Fibroblast of peridontal ligament (primary cell): ENCODE data around the gene SERINC3.
"Not testable (repeated sequence)": the region's sequence is repeated elsewhere in the genome, so short reads cannot be mapped to it uniquely, and the experiment has no call there.

Experiments used
- DNase-seq: peaks from one replicate; pipeline ENCODE4 v3.0.0-alpha.2; 2010; ENCODE audit errors: extremely low read depth

The SERINC3 gene

DNA sequence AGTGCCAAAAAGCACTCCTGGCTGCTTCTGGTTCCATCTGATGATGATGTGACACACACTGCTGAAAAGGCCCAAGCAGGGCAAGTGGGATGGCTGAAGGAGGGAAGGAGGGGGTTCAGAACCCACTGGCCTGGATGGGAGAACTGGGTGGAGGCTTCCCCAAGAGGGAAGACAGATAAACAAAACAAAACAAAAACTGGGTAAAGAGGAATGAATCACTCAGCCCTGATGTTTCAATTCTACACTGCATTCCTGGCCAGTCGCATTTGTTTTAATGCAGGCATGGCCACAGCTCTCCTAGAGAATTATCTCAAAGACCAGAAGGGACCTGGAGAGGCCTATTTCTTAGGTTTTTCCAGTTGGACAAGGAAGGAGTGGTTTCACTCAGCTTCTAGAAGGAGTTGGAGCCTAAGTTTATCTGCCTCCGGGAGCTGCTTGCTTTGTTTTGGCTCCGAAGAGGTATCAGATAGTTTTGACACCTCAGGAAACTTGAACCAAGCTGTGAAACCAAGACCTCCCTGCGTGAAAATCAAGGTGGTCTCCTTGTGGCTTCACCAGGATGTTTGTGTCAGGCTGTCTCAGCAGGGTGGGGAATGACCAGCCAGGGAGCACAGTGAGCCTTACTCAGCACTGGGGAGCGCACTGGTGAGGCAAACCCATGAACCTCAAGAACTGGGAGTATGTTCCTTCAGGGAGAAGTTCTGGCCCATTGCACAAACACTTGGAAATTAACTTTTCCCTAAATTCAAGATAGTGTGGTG is 30.1 kb downstream of the SERINC3 start:
- peak; percentile 83 for DNase-seq

DNA sequence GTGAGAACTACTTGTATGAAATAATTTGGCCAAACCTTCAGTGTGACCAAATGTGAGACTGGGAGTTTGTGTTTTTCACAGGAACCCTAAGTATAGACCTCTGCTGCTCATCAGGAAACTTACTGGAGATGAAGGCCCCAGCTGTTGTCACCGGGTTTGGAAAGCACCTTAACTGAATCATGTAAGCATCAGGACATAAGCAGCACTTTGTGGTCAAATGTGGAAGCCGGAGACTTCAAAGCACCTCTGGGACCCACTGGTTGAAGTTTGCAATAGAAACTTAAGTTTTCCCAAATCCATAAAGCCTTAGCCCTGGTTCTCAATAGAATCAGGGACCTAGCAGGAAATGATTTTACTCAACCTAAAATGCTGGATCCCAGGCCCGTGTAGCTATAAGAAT is 31.9 kb downstream of the SERINC3 start:
- DNase-seq: no peak

DNA sequence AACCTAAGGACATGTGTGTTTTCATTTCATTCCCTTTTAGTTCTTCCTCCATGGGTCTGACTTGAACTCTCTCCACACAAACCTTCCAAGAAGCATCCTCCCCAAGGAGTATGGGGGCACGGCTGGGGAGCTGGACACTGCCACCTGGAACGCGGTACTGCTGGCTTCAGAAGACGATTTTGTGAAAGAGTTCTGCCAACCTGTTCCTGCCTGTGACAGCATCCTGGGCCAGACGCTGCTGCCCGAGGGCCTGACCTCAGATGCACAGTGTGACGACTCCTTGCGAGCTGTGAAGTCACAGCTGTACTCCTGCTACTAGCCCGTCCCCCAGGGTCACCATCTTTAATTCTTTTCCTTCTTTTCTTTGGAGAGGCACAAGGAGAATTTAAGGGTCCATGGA is 32.6 kb downstream of the SERINC3 start:
- DNase-seq: no peak

DNA sequence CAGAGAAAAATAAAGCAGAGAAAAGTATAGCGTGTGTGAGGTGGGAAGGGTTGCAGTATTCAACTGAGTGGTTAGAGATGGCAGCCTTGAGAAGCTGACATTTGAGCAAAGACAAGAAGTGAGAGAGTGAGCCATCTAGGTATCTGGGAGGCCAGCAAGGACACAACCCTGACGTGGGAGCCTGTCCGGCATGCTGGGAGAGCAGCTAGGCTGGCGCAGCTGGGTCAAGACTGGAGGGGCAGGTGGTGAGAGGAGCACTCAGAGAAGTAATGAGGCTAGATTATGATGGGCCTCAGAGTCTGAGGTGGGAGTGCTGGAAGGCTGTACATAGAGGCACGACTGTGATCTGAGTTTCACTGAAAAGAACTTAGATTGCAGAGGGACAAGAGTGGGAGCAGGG is 33.3 kb downstream of the SERINC3 start:
- DNase-seq: no peak

DNA sequence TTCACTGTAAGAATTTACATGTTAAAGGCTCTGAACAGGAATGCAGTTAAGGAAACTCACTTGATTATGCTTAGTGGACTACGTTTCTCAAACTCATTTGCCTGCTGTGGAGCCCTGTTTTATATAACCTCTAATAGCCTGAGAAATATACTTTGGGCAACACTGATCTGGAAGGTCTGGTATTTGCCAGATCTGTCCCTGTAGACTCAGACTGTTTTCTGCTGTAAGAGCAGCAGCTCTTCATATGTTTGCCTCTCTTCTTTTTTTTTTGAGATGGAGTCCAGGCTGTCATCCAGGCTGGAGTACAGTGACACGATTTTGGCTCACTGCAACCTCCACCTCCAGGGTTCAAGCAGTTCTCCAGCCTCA is 36.1 kb downstream of the SERINC3 start:
- no peak for DNase-seq

DNA sequence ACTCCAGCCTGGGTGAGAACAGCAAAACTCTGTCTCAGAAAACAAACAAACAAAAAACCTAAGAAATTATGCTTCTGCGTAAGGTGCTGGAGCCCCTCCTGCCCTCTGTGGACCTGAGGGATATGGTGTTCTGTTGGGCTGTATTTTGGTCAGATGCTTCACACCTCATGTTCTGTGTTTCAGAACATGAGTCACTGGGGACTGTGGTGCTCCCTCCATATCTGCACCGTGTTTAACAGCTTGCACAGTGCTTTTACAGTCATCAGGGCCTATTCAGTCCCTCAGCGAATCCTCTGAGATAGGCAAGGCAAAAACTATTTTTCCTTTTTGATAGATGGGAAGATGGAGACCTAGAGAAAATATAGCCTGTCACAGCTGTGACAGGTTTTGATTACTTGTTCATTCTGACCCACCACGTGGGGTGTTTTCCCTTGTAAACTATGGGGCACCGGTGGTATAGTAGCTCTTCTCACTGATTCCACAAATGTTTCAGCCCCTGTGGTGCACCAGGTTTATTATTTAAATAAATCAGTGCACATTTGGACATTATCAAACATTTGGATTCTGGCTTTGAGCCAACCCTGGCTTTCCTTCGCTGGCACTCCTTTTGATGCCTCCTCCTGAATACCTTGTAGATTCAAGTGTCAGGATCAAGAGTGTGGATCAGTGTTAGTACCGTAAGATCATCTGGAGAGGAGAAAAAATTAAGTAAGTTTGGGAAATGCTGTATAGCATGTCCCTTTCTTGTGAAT is 36.6 kb downstream of the SERINC3 start:
- no peak for DNase-seq

DNA sequence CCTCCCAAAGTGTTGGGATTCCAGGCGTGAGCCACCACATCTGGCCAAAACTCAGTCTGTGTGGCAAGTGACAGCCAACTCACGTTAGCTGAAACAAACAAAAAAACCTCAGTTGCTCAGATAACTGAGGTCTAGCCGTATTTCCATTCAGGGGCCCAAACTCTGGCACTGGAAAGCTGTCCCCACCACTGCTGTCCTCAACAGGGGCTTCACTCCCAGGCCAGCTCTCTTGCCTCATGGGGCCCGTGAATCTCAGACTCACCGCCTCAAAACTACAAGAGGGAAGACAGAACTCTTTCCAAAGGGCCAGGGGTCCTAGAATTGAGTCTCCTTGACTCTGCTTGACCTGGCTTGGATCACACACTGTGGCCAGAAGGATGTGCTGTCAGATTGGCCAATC is 38.8 kb downstream of the SERINC3 start:
- no peak for DNase-seq

DNA sequence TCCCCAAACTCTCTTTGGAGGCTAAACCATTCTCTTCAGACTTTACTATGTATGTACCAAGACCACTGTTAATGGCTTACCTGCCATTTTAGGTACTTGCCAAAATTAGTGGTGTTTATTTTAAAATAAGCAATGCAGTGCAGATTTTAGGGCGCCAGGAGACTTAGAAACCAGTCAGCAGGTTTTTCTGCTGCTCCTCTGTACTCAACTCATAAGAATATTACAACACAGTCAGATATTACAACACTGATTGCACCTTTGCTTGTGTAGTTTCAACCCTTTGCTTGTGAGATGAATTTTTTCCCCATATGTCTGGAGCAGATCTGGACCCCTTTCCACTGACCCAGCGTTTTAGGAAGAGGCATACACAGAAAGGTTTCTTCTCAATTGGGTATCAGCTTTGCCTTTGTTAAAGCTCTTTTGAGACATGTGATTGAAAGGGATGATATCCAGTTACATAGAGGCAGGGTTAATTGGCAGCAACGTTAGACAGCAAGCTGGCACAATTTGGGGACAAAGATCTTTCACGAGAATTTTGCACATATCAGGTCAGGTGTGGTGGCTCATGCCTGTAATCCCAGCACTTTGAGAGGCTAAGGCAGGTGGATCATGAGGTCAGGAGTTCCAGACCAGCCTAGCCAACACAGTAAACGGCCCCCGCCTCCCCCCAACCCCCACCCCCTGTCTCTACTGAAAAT is 40.0 kb downstream of the SERINC3 start:
- no peak for DNase-seq

DNA sequence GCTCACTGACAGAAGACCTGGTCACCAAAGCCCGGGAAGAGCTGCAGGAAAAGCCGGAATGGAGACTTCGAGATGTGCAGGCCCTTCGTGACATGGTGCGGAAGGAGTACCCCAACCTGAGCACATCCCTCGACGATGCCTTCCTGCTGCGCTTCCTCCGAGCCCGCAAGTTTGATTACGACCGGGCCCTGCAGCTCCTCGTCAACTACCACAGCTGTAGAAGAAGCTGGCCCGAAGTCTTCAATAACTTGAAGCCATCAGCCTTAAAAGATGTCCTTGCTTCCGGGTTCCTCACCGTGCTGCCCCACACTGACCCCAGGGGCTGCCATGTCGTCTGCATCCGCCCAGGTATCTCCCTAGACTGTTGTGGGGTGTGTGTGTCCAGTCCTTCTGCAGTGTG is 41.8 kb downstream of the SERINC3 start:
- DNase-seq: no peak

DNA sequence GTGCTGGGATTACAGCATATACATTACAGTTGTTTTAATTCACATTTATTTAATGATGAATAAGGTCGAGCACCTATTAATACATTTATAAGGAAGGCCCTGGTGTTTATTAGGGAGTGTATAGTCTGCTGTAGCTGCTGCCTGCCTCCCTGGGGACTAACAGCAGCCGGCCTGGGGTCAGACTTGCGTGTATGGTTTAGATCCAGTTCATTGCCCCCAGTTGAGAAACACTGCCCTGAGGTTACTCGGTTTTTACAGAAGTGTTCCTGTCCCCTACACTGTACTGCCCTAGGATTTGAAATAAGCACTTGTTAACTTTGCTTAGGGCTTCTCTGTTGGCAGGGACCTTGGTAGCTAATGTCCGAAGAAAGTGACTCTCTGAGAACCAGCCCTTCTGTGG is 42.2 kb downstream of the SERINC3 start:
- DNase-seq: no peak

DNA sequence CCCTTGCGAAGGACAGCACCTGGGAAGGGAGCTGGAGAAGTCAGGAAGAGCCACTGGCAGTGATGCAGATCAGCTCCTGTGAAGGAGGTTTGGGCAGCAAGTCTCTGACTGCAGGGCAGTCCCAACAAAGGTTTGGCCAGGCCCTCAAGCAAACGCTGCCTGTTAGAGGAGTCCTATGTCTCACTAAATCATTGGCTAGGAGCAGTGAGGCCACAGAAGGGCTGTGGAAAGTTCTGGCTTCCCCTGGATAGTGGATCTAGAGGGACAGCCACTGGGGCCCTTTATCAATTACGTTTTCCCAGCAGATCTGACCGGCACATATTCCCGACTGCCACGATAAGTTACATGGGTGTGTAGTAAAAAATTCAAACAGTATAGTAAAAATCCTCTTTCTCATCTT is 43.7 kb downstream of the SERINC3 start:
- no peak for DNase-seq

DNA sequence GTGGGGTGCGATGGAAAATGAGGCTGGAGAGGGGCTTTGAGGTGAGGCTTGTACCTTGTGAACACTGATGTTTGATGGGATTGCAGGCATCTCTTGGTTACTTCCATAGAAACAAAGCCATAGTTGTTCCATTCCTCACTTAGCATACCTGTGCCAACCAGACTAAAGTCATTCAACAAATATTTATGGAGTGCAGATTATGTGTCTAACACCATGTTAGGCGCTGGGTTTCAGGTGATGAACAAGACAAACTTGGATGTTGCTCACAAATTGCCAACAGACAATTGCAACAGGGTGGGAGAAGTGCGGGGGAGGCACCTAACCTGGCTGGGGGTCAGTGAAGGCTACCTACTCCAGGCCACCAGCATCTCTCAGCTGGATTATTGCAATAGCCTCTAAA is 44.7 kb downstream of the SERINC3 start:
- DNase-seq: no peak

DNA sequence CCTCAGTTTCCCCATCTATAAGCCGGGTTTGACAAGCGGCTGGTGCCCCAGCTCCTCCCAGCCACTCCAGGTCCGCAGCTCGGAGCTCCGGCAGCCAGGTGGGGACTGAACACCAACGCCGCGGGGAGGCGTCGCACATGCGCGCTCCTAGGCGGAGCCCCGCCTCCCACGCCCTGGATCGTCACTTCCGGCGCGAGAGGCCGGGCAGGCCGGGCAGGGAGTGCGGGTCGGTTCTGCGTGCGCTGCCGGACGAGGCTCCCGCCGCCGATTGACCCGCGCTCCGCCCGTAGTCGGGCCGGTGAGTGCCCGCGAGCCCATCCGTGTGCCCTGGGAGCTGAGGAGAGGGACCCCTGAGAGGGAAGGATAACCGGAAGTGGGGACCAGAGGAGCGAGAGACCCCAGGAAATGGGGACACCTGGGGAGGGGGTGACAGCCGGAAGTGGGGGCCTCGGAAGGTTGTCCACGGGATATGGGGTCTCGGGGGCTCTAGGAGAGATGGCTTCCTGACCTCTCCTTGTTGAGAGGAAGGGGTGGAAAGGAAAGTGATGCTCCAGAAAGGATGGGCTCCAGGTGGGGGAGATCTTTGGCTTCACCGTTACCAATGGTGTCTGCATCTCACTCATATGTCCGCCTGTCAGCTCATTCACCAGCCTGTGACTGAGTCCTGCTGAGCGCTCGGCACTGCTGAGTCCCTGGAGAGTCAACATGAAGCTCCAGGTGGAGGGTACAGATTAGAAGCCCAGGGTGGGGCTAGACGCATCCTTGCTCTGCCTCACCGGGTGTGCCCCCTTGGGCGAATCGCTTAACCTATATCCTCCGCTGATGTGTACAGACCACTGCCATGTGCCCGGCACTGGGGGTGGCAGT is 45.9 kb downstream of the SERINC3 start, which contains the start of gene TTPAL:
Gene TTPAL, plus strand, starts transcription at position 181 of the 867 bp plus-strand sequence. CDS start 4,126 bp downstream, outside the sequence.
- peak; percentile 65 for DNase-seq

DNA sequence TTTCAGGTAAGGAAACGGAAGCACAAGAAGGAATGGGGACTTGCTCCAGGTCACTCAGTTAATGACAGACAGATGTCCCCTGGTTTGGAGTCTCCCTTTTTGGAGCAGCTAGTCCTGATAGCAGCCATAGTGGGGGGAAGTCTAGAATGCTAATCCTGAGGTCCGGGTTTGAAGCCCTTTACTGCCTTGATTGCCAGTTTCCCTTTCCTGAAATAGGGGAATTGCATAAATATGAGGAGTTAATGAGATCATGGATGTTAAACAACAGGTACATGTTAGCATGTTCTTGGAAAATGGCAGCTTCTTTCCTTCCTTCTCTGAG is 46.5 kb downstream of the SERINC3 start:
- DNase-seq: no peak

DNA sequence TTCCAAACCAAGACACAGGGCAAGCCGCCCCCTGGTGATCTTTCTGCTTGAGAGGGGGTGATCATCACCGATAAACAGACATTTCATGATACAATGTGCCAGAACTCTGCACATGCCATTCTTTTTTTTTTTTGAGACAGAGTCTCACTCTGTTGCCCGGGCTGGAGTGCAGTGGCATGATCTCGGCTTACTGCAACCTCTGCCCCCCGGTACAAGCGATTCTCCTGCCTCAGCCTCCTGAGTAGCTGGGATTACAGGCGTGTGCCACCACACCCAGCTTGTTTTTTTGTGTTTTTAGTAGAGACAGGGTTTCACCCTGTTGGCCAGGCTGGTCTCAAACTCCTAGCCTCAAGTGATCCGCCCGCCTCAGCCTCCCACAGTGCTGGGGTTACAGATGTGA is 49.6 kb downstream of the SERINC3 start:
- DNase-seq: not testable (repeated sequence)

DNA sequence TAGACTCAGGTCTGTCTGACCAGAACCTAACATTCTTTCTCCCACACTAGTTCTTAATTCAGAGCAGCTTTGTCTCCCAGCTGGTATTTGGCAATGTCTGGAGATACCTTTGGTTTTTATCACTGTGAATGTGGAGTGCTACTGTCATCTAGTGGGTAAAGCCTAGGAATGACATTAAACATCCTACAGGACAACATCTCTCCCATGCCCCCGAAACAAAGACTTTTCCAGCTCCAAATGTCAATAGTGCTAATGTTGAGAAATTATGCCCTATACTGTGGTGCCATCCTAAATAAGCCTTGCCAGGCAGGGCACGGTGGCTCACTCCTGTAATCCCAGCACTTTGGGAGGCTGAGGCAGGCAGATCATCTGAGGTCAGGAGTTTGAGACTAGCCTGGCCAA is 50.4 kb downstream of the SERINC3 start:
- peak; percentile 74 for DNase-seq

DNA sequence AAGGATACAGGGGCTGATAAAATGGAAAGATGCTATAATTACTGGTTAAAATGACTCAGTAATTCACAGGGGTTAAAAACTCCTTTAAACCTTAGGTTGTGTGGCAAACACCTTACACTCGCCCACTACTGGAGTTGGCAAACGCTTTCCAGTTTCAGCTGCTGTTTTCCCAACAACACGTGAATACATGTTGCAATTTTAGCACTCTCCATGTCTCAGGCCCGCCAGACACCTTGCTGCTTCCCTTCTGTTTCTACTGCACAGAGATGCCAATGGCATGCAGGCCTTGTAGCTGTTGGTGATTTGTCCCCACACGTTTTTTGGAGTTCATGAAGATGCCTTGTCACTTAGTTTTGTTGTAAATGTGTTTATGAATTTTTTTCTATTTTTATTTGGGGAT is 51.5 kb downstream of the SERINC3 start:
- DNase-seq: no peak

DNA sequence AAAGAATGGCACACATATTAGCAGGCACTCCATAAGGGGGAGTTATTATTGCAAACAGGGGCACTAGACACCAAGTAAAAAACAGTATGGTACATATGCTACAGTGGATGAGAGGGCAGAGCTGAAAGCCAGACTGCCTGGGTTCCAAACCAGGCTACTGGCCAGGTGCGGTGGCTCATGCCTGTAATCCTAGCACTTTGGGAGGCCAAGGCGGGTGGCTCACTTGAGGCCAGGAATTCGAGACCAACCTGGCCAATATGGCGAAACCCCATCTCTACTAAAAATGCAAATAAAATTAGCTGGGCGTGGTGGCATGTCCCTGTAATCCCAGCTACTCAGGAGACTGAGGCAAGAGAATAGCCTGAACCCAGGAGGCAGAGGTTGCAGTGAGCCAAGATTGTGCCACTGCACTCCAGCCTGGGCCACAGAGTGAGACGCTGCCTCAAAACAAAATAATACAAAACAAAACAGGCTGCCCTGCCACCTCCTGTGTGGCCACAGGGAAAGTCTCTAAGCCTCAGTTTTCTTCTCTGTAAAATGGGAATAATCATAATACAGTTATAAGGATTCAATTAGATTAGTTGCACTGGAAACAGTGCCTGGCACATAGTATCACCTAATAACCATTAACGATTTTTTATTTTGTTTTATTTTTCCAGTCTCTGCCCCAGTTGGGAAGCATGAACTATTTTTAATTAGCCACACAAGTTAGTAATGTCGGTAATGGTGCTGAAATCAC is 53.7 kb downstream of the SERINC3 start:
- no peak for DNase-seq

DNA sequence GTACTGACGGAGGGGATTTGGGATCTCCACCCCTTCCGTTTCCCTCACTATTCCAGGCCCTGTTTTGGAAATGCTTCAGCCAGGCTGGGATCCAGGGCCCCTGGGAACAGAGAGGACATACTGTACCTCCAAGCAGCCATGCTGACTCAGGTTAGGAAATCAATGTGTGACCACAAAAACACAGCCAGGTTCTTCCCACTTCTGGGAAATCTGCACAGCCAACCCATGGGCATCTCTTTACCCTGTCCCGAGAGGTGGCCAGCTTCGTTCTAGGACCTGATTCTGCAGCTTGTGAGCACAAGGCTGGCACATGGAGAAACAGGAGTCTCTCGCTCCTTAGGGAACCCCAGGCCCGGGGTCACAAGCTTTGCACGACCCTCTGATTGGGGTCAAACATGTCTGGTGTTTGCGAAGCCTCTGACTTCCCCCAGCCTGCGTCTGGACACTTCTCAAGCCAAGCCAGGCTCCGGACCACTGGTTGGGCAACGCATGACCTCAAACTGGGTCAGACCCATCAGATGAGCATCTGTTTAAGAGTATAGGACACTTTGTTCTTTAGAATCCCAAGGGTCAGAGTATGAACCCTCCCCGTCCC is 54.5 kb downstream of the SERINC3 start:
- DNase-seq: no peak

DNA sequence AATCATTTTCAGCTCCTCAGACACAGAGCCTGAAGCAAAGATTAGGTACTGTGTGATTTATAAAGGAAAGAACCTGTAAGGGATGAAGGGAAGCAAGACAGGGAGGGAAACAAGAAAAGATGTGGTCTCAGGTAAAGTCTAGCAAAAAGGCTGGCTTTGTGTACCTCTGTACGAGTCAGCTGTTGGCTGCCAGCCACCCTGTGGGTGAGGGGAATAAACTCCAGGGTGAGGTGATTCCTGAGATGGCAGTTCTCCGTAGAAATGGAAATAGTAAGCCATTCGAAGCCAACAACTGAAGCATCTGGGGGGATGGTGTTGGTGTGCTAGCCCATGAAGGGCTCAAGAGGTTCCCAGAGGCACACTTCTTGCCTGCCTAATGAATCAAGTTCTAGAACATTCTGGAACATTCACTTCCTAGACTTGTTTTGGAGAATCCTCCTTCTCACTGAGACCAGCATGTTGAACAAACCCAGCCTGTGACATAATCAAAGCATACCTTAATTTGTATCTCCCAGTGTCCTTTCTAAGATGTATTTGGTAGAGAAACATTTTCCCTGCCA is 56.8 kb downstream of the SERINC3 start:
- no peak for DNase-seq

DNA sequence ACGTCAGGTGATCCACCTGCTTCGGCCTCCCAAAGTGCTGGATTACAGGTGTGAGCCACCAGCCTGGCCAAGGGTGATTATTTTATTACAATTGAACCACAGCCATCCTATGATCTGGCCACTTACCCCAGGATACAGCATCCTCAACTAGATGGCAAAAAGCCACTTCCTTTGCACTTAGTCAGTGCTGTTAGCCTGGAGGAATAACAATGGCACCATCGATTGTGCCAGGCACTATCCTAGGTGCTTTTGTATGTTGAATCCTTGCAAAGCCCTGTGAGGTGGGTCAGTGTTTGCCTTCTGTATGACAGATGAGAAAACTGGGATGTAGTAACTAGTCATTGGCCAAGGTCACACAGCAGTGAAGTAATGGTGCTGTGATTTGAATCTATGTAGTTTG is 57.4 kb downstream of the SERINC3 start:
- no peak for DNase-seq
